ENCODE results near the gene RPA1. TPM values are rescaled to one million over a fixed set of nuclear protein-coding genes. Genes with fewer than 3 reads are reported as not detected.

The RPA1 gene
- total and polyA plus RNA-seq, 2 of the 8 experiments (the other 6 are each of a cell fraction or from before 2014, with no cell fraction given): 79.1 to 194 TPM

DNA sequence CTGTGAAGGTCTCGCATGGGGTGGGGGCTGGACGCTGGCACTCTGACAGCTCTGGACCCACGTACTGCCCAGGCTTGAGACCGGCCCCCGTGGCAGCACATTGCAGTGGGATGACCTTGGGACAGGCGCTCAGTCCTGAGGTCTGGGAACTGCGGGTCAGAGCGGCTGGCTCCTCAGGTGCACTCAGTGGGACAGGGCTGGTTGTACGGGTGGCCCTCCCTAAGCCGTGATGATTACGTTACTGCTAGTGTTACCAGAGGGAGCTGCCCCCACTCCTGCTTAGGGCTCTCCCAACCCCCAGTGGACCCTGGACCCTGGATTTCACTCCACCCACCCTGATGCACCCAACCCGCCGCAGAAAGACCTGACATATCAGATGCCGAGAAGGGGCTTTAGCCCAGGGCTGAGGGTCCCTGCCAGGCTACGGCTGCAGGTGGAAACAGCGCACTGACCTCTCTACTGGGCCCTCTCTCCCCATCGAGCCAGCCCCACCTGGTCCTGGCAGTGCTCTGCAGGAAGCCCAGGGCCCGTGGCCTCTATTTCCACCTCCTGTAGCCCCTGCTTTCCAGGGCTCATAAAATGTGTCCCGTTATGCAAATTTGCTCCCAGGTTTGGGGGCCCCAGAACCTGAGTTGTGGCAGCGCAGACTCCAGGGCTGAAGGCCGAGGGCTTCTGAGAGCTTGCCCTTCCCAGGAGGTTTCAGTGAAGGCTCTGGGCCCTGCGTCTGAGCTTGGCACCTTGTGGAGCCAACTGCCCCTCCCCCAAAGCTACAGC, 118.1 kb downstream of the RPA1 start (continued):
- TF ChIP-seq, protein P1, sequence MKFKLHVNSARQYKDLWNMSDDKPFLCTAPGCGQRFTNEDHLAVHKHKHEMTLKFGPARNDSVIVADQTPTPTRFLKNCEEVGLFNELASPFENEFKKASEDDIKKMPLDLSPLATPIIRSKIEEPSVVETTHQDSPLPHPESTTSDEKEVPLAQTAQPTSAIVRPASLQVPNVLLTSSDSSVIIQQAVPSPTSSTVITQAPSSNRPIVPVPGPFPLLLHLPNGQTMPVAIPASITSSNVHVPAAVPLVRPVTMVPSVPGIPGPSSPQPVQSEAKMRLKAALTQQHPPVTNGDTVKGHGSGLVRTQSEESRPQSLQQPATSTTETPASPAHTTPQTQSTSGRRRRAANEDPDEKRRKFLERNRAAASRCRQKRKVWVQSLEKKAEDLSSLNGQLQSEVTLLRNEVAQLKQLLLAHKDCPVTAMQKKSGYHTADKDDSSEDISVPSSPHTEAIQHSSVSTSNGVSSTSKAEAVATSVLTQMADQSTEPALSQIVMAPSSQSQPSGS (IDR thresholded peaks at IDR 0.05; ENCODE audit: low read length): no peak
- TF ChIP-seq PHF8 (conservative IDR thresholded peaks at IDR 0.05; ENCODE audit: low read depth, low read length) (no peak), NRF1 (IDR thresholded peaks at IDR 0.05; ENCODE audit: low read depth, low read length) (no peak), KDM1A (IDR thresholded peaks at IDR 0.05; ENCODE audit: borderline replicate concordance, low read length) (no peak), SP1 (IDR thresholded peaks at IDR 0.05; ENCODE audit: low read depth, low read length) (no peak), SP4 (IDR thresholded peaks at IDR 0.05; ENCODE audit: low read length) (no peak), HDAC6 (IDR thresholded peaks at IDR 0.05; ENCODE audit: low read depth, low read length) (no peak), HDAC2 (IDR thresholded peaks at IDR 0.05; ENCODE audit: borderline replicate concordance in 1 of 2, low read depth in 2 of 2, low read length in 2 of 2) (no peak), EGR1 (IDR thresholded peaks at IDR 0.05; ENCODE audit: borderline replicate concordance, low read depth, low read length) (no peak), BRCA1 (IDR thresholded peaks at IDR 0.05; ENCODE audit: low read depth, low read length) (no peak)
- TF ChIP-seq, protein P2, sequence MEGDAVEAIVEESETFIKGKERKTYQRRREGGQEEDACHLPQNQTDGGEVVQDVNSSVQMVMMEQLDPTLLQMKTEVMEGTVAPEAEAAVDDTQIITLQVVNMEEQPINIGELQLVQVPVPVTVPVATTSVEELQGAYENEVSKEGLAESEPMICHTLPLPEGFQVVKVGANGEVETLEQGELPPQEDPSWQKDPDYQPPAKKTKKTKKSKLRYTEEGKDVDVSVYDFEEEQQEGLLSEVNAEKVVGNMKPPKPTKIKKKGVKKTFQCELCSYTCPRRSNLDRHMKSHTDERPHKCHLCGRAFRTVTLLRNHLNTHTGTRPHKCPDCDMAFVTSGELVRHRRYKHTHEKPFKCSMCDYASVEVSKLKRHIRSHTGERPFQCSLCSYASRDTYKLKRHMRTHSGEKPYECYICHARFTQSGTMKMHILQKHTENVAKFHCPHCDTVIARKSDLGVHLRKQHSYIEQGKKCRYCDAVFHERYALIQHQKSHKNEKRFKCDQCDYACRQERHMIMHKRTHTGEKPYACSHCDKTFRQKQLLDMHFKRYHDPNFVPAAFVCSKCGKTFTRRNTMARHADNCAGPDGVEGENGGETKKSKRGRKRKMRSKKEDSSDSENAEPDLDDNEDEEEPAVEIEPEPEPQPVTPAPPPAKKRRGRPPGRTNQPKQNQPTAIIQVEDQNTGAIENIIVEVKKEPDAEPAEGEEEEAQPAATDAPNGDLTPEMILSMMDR (IDR thresholded peaks at IDR 0.05; ENCODE audit: control extremely low read depth in 1 of 3, insufficient read depth in 1 of 3, low read depth in 1 of 3, low read length in 3 of 3): no peak

Data from H1 (cell line).